HFF-Myc (cell line): ENCODE measurements around the gene CFL2.

Experiments
- DNase-seq: peaks from one replicate; pipeline ENCODE4 v3.0.0-alpha.2; 2011; ENCODE audit warnings: low read depth; ENCODE audit errors: extremely low read depth
- H3K4me3 ChIP-seq: replicated peaks from 2 replicates; pipeline ENCODE4 v1.5.1; 2011; ENCODE audit warnings: low read depth, mild to moderate bottlenecking, control low read depth, low read length
- TF ChIP-seq, protein P1 (sequence below): IDR thresholded peaks from 2 replicates; pipeline ENCODE4 v1.5.1; 2012; ENCODE audit warnings: mild to moderate bottlenecking, low read depth, low read length, control low read depth; ENCODE audit errors: missing control alignments

Gene CFL2

DNA sequence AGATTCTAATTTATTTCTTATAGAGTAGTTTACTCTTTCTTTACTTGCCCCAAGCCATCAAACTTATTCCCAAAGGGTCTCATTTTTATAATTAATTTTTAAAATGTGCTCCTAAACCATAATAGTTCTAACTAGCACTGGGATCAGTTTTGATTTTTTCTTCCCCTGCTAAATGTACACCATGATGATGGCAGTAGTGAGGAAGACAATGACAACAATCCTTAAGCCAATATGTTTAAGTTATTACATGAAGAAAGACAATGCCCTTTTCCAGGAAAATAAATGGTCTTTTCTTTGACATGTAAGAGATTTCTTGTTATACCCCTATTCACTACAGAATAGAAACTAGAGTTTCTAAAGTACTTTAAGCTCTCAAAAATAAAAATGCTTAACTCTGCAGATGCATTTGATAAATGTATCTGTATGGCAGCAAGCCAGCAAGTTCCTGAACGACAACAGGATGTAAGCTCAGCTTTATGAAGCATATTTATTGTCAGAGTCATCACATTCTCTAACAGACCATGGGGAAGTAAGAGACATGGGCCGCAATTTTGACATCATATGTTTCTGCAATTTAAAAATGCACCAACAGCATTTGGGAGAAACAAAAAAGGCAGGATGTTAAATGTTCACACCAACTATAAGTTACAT, 48.5 kb downstream of the CFL2 start:
- no peak overlapping the region for H3K4me3 ChIP-seq
- DNase-seq, result peak; percentile 82
- TF ChIP-seq, protein P1, sequence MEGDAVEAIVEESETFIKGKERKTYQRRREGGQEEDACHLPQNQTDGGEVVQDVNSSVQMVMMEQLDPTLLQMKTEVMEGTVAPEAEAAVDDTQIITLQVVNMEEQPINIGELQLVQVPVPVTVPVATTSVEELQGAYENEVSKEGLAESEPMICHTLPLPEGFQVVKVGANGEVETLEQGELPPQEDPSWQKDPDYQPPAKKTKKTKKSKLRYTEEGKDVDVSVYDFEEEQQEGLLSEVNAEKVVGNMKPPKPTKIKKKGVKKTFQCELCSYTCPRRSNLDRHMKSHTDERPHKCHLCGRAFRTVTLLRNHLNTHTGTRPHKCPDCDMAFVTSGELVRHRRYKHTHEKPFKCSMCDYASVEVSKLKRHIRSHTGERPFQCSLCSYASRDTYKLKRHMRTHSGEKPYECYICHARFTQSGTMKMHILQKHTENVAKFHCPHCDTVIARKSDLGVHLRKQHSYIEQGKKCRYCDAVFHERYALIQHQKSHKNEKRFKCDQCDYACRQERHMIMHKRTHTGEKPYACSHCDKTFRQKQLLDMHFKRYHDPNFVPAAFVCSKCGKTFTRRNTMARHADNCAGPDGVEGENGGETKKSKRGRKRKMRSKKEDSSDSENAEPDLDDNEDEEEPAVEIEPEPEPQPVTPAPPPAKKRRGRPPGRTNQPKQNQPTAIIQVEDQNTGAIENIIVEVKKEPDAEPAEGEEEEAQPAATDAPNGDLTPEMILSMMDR, result no peak

DNA sequence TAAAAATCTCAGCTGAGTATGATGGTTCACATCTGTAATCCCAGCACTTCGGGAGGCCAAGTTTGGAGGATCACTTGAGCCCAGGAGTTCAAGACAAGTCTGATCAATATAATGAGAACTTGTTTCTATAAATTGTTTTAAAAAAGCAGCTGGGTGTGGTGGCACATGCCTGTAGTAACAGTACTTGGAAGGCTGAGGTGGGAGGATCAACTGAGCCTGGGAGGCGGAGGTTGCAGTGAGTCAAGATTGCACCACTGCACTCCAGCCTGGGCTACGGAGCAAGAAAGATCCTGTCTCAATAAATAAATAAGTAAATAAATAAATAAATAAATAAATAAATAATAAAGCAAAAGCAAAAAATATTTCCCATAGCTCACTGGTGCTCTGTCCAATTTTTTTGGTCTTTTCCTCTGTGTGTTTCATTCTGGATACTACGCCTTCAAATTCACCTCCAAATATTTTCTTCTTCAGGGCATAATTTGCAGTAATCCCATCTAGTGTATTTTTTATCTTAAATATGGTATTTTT, 51.8 kb downstream of the CFL2 start:
- no peak overlapping the region for H3K4me3 ChIP-seq
- TF ChIP-seq, protein P1, result no peak
- no peak for DNase-seq

DNA sequence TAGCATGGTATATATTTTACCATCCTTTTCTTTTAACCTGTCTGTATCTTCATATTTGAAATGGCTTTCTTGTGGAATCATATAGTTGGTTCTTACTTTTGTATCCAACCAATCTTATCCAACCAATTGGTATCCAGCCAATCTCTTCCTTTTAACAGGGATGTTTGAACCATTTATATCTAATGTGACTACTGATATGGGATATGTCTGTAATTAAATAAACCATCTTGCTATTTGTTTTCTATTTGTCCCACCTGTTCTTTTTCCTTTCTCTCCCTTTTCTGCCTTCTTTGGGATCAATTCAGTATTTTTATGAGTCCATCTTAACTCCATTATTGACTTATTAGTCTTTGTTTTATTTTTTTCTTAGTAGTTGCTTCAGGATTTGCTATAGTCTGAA, 53.6 kb downstream of the CFL2 start:
- DNase-seq, result no peak
- TF ChIP-seq, protein P1, result no peak
- no peak overlapping the region for H3K4me3 ChIP-seq
